ENCODE data around the gene DKK3. TPM values are rescaled to one million over a fixed set of nuclear protein-coding genes. Genes with fewer than 3 reads are reported as not detected.

The DKK3 gene
- total RNA-seq, 4 donors from 2014 or later: 94.3 to 191 (median 127) TPM

DNA sequence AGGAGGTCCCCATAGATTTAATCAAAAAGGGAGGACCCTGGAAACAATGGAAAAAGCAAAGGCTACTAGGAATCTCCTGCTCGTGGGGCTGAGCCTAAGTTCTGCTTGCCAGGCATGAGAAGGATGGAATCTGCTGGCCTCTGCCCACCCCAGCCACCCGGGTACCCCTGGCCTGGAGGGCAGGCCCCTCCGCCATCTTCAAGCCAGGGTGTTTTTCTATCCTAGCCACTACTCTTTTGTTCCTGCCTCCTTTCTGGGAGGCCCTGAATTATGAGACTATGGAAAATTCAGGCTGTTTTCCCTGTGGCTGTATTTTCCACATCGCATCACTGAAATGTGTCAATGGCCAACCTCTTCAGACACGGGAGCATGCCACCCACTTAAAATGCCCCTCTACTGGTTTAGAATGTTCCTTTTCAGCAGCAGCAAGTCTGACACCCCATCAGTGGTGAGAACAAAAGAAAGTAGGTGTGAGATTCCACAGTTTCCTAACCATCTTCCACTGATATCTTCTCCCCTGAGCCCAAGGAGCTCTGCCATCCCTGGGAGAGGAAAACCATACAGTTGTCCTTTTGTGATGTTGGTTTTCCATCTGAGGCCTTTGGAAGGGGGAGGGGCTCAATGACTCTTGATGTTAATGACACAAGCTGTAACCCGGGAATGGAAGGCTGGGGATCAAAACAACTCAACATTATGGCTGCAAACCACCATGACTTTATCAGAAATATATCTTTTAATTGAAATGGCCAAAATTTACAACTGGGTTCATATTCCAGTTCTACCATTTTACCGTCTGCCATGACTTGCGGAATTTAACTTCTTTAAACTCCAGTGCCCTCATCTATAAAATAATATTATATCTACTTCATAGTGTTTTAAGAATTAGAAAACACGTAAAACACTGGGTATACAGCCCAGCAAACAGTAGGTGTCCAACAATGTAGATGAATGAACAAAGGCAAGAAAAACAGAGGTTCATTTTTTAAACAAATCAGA lies 22.2 kb downstream of the DKK3 start:
- Histone ChIP-seq H3K36me3 (no peaks in the 10 kb centered on the region), H3K27me3 (no peaks in the 10 kb centered on the region), H3K4me3 (no peak overlapping the region), H3K27ac (replicated peaks in 1 of 4) (no peak overlapping the region), H3K4me1 (peaks cover 35 to 62% (median 46%) of the 10 kb centered on the region in 4 donors), H3K9me3 (no peaks in the 10 kb centered on the region)
- intact Hi-C loops (cut with DNase I): no loop called here
- TF ChIP-seq, protein P1, sequence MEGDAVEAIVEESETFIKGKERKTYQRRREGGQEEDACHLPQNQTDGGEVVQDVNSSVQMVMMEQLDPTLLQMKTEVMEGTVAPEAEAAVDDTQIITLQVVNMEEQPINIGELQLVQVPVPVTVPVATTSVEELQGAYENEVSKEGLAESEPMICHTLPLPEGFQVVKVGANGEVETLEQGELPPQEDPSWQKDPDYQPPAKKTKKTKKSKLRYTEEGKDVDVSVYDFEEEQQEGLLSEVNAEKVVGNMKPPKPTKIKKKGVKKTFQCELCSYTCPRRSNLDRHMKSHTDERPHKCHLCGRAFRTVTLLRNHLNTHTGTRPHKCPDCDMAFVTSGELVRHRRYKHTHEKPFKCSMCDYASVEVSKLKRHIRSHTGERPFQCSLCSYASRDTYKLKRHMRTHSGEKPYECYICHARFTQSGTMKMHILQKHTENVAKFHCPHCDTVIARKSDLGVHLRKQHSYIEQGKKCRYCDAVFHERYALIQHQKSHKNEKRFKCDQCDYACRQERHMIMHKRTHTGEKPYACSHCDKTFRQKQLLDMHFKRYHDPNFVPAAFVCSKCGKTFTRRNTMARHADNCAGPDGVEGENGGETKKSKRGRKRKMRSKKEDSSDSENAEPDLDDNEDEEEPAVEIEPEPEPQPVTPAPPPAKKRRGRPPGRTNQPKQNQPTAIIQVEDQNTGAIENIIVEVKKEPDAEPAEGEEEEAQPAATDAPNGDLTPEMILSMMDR (IDR thresholded peaks at IDR 0.05): no peak
- TF ChIP-seq POLR2A (IDR thresholded peaks at IDR 0.05; ENCODE audit: low read depth) (no peak), POLR2AphosphoS5 (IDR thresholded peaks at IDR 0.05) (no peak), EP300 (IDR thresholded peaks at IDR 0.05) (no peak)
- 88% methylated on average over 9 of the region's 9 CpGs for WGBS
- no peak for DNase-seq (ENCODE audit: extremely low spot score)

DNA sequence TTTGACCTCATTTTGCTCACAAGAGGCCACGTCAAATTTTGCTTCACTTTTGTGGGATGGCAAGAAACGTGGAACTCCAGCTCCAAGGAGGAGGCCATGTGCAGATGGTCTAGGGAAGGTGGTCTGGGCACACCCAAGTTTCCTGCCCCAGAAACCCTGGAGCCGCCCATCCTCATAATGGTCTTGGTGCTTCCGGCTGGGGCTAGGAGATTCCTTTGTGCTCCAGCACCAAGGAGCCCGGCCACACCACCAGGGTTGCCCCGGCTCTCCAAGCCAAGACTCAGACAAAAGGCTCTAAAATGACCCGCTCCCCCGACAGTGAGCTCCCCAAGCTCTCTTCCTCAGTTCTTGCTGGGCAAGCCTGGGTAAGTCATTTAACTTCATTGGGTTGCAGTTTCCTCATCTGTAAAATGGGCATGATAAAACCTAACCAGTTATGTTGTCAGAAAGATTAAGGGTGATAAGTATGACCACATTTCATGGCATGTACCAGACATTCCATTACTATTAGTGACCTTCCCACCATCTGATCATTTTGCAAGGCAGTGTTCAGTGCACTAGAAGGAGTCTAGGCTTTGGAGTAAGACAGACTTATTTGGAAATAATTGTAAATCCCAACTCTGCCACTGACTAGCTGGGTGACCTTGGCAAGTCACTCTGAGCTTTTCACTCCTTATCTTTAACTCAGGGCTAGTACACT lies 23.3 kb downstream of the DKK3 start:
- intact Hi-C loops (cut with DNase I): no loop called here
- Histone ChIP-seq H3K36me3 (no peaks in the 10 kb centered on the region), H3K27ac (replicated peaks in 1 of 4) (no peak overlapping the region), H3K4me3 (no peak overlapping the region), H3K4me1 (peaks cover 33 to 71% (median 54%) of the 10 kb centered on the region in 4 donors), H3K9me3 (no peaks in the 10 kb centered on the region), H3K27me3 (no peaks in the 10 kb centered on the region)
- TF ChIP-seq EP300 (IDR thresholded peaks at IDR 0.05) (no peak), POLR2AphosphoS5 (IDR thresholded peaks at IDR 0.05) (no peak)
- TF ChIP-seq, protein P1 (IDR thresholded peaks at IDR 0.05): no peak
- WGBS: 78% methylated on average over 3 of the region's 8 CpGs
- DNase-seq (ENCODE audit: extremely low spot score): no peak

DNA sequence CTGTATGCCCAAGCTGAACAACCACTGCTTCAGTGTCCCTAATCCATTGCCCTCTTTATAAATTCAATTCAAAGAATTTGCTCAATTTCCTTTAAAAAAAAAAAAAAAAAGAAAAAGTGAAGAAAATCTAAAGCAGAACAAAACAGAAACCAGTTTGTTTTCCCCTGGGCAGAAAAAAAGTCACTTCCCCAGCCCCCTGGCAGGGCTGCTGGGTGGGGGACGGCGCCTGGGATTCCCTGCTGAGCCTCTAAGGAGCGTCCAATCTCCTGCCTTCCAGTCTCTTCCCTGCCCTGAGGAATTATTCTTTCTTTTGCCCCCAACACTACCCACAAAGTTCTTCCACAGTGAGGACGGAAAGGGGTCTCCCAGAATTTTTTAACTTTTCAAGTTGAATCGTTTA lies 23.9 kb downstream of the DKK3 start:
- intact Hi-C loops (cut with DNase I): no loop called here
- no peak for DNase-seq (ENCODE audit: extremely low spot score)
- Histone ChIP-seq H3K36me3 (no peaks in the 10 kb centered on the region), H3K27ac (replicated peaks in 1 of 4) (no peak overlapping the region), H3K4me3 (no peak overlapping the region), H3K4me1 (peaks cover 35 to 71% (median 55%) of the 10 kb centered on the region in 4 donors), H3K9me3 (no peaks in the 10 kb centered on the region), H3K27me3 (no peaks in the 10 kb centered on the region)
- no peak for TF ChIP-seq POLR2A (IDR thresholded peaks at IDR 0.05; ENCODE audit: low read depth)
- TF ChIP-seq EP300 (IDR thresholded peaks at IDR 0.05): no peak
- TF ChIP-seq, protein P1 (IDR thresholded peaks at IDR 0.05): no peak
- TF ChIP-seq POLR2AphosphoS5 (IDR thresholded peaks at IDR 0.05): no peak
- 70% methylated on average over 5 of the region's 5 CpGs for WGBS

DNA sequence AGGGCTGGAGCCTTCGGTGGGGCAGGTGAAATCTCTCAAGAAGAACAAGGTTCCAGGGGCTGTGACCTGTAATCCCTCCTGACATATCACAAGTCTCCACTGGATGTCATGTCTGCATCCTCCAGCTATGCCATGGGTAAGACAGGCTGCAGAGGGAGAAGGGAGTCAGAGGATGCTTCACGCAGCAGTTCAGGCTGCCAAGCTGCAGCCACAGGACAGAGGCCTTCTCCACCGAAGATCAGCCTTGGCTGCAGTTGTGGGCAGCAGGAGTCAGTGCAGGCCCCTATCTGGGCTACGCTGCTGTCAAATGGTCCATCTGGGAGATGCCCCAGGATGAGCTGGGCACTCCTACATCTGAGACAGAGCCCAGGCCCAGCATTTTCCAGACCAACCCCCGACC lies 25.0 kb downstream of the DKK3 start:
- H3K27ac ChIP-seq (replicated peaks in 1 of 4): no peak overlapping the region
- no peaks in the 10 kb centered on the region for H3K27me3 ChIP-seq
- no peak for DNase-seq (ENCODE audit: extremely low spot score)
- TF ChIP-seq POLR2AphosphoS5 (IDR thresholded peaks at IDR 0.05) (no peak), POLR2A (IDR thresholded peaks at IDR 0.05; ENCODE audit: low read depth) (no peak), EP300 (IDR thresholded peaks at IDR 0.05) (no peak)
- TF ChIP-seq, protein P1 (IDR thresholded peaks at IDR 0.05): no peak
- 60% methylated on average over 3 of the region's 5 CpGs for WGBS
- H3K4me1 ChIP-seq: peaks cover 40 to 77% (median 60%) of the 10 kb centered on the region in 4 donors
- intact Hi-C loops (cut with DNase I): no loop called here
- H3K36me3 ChIP-seq: no peaks in the 10 kb centered on the region
- no peak overlapping the region for H3K4me3 ChIP-seq
- no peaks in the 10 kb centered on the region for H3K9me3 ChIP-seq
